Fibroblast of gingiva (primary cell): ENCODE measurements around the gene SLC9A1.

Experiments
- DNase-seq: peaks from one replicate; pipeline ENCODE4 v3.0.0-alpha.2; 2011; ENCODE audit warnings: low read depth

The SLC9A1 gene

GRCh38 chr1:27070390-27071048, 84.4 kb downstream of the SLC9A1 start:
- DNase-seq = no peak

- DNase-seq = no peak
These were observed 86.0 kb downstream of the SLC9A1 start for GRCh38 chr1:27068922-27069321.

- no peak for DNase-seq
These were observed 88.8 kb downstream of the SLC9A1 start for GRCh38 chr1:27065999-27066630.

- no peak for DNase-seq
These were observed 94.0 kb downstream of the SLC9A1 start for GRCh38 chr1:27060891-27061290.

- no peak for DNase-seq
These were observed 95.8 kb downstream of the SLC9A1 start for GRCh38 chr1:27058966-27059669.

GRCh38 chr1:27057801-27058625, 96.9 kb downstream of the SLC9A1 start:
- DNase-seq = no peak

GRCh38 chr1:27057389-27057788, 97.5 kb downstream of the SLC9A1 start:
- no peak for DNase-seq

GRCh38 chr1:27053977-27054753, 100.8 kb downstream of the SLC9A1 start:
- DNase-seq = no peak

- no peak for DNase-seq
These were observed 102.4 kb downstream of the SLC9A1 start for GRCh38 chr1:27052527-27052926.

GRCh38 chr1:27049607-27050006, 105.3 kb downstream of the SLC9A1 start:
- DNase-seq = no peak

- no peak for DNase-seq
These were observed 105.8 kb downstream of the SLC9A1 start for GRCh38 chr1:27049100-27049499.
